Neural progenitor cell (in vitro differentiated cells): Measurements from ENCODE around the gene FAM193B. TPM values are rescaled to one million over a fixed set of nuclear protein-coding genes. Genes with fewer than 3 reads are reported as not detected.

Experiments
- DNase-seq: peaks from one replicate; pipeline ENCODE4 v3.0.0-alpha.2; 2016; ENCODE audit warnings: low spot score
- H2AFZ ChIP-seq: fragments of 200-600 bp; sonication (generic); replicated peaks from 2 replicates; pipeline ENCODE4 v1.6.1; 2016; ENCODE audit warnings: antibody characterized with exemption
- H3F3A ChIP-seq: fragments of 200-600 bp; sonication (generic); 2 replicates; pipeline ENCODE4 v1.6.1; 2016; ENCODE audit warnings: antibody characterized with exemption, low read depth
- H3K27ac ChIP-seq: fragments of 200-600 bp; sonication (generic); 2 replicates; pipeline ENCODE4 v1.5.1; 2016; ENCODE audit warnings: mild to moderate bottlenecking
- H3K27me3 ChIP-seq: fragments of 200-600 bp; sonication (generic); 2 replicates; pipeline ENCODE4 v1.6.1; 2016; ENCODE audit warnings: mild to moderate bottlenecking, moderate library complexity
- H3K36me3 ChIP-seq: fragments of 200-600 bp; sonication (generic); 2 replicates; pipeline ENCODE4 v1.5.1; 2016
- H3K4me1 ChIP-seq: fragments of 200-600 bp; sonication (generic); 2 replicates; pipeline ENCODE4 v1.6.1; 2016; ENCODE audit warnings: mixed run types
- H3K4me2 ChIP-seq: fragments of 200-600 bp; sonication (generic); 2 replicates; pipeline ENCODE4 v1.6.1; 2016
- H3K4me3 ChIP-seq: fragments of 200-600 bp; sonication (generic); 2 replicates; pipeline ENCODE4 v1.5.1; 2016
- H3K79me2 ChIP-seq: fragments of 200-600 bp; sonication (generic); 2 replicates; pipeline ENCODE4 v1.6.1; 2016; ENCODE audit warnings: low read depth
- H3K9ac ChIP-seq: fragments of 200-600 bp; sonication (generic); 2 replicates; pipeline ENCODE4 v1.6.1; 2016
- H3K9me3 ChIP-seq: fragments of 200-600 bp; sonication (generic); 2 replicates; pipeline ENCODE4 v1.5.1; 2016; ENCODE audit warnings: low read depth
- H4K20me1 ChIP-seq: fragments of 200-600 bp; sonication (generic); 2 replicates; pipeline ENCODE4 v1.6.1; 2016; ENCODE audit warnings: low read depth
- H3K27ac Mint-ChIP-seq: 3 replicates; pipeline ENCODE4 v1.8.0; 2021; ENCODE audit warnings: mixed read lengths
- H3K27me3 Mint-ChIP-seq: 2 replicates; pipeline ENCODE4 v1.8.0; 2022; ENCODE audit warnings: low read depth, mild to moderate bottlenecking, inconsistent platforms, moderate library complexity, mixed read lengths; ENCODE audit not compliant: insufficient read depth
- H3K36me3 Mint-ChIP-seq: 3 replicates; pipeline ENCODE4 v1.8.0; 2021; ENCODE audit warnings: mixed read lengths
- H3K4me1 Mint-ChIP-seq: 3 replicates; pipeline ENCODE4 v1.8.0; 2021; ENCODE audit warnings: mixed read lengths
- H3K4me3 Mint-ChIP-seq: 3 replicates; pipeline ENCODE4 v1.8.0; 2021; ENCODE audit warnings: mild to moderate bottlenecking, moderate library complexity, mixed read lengths
- H3K9me3 Mint-ChIP-seq: 3 replicates; pipeline ENCODE4 v1.8.0; 2020; ENCODE audit warnings: mixed read lengths
- EZH2 ChIP-seq: fragments of 200-600 bp; sonication (generic); IDR thresholded peaks from 2 replicates; pipeline ENCODE4 v1.6.1; 2017; ENCODE audit warnings: antibody characterized with exemption, mild to moderate bottlenecking, moderate library complexity
- EZH2phosphoT487 ChIP-seq: fragments of 200-600 bp; sonication (generic); IDR thresholded peaks from 2 replicates; pipeline ENCODE4 v1.6.1; 2017; ENCODE audit warnings: antibody characterized with exemption
- total RNA-seq: library from RNA; depleted of rRNA; stranded (reverse); fragments of >200 nt; gene quantifications from 2 replicates; pipeline ENCODE4 v1.2.3, GENCODE V29; 2015; ENCODE audit warnings: low replicate concordance
- TF ChIP-seq, protein P1 (sequence below): fragments of 200-600 bp; sonication (generic); IDR thresholded peaks from 2 replicates; pipeline ENCODE4 v1.5.1; 2017; ENCODE audit warnings: antibody characterized with exemption, mild to moderate bottlenecking

Gene FAM193B
- total RNA-seq = 42.5 and 78.5 TPM in 2 replicates

DNA sequence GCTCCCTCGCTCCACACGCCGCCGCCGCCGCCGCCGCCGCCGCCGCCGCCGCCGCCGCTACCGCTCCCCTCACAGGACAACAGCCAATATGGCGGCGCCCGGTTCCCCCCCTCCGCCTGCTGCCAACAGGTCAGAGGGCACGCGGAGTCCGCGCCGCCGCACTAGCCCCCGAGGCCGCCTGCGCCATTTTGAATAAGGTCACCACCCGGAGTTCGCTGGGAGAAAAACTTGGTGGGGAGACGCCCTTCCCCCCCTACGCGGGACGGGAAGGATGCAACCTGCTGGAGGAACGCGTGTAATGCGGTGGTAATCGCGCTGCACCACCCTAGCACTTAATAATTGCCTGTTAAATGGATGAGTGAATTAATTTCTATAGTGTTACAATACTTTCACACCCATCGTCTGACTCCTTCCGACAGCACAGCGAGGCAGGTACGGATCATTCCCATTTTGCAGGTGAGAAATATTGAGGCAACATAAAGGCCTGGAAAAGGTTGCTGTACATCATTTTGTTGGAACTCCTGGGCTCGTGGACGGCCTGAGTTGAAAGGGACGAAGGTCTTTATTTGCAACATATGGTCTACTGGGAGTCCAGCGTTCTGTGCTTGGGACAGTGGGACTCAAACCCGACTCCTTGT lies at the start of gene FAM193B:
TSS of gene FAM193B (minus strand) at position 90 of the 638 bp plus-strand sequence. CDS start 105 bp downstream, outside the sequence.
- H3K4me1 Mint-ChIP-seq = peaks cover 23% of the 10 kb centered on the region
- Histone ChIP-seq H4K20me1 (peaks cover 42% of the 10 kb centered on the region), H3K9me3 (no peaks in the 10 kb centered on the region), H2AFZ (peak within 1 kb of the TSS; percentile 86), H3K9ac (peak within 1 kb of the TSS; percentile 77), H3K79me2 (peaks cover 46% of the 10 kb centered on the region), H3K4me1 (peaks cover 12% of the 10 kb centered on the region), H3K4me3 (peak within 1 kb of the TSS; percentile 91), H3K36me3 (no peaks in the 10 kb centered on the region), H3K4me2 (peak within 1 kb of the TSS; percentile 83), H3K27ac (no peak within 1 kb of the TSS), H3F3A (peaks cover 11% of the 10 kb centered on the region), H3K27me3 (no peaks in the 10 kb centered on the region)
- peak within 1 kb of the TSS; percentile 11 for H3K27ac Mint-ChIP-seq
- peak; percentile 97 for DNase-seq
- H3K4me3 Mint-ChIP-seq = peak within 1 kb of the TSS; percentile 88
- no peak for TF ChIP-seq EZH2phosphoT487
- TF ChIP-seq, protein P1, sequence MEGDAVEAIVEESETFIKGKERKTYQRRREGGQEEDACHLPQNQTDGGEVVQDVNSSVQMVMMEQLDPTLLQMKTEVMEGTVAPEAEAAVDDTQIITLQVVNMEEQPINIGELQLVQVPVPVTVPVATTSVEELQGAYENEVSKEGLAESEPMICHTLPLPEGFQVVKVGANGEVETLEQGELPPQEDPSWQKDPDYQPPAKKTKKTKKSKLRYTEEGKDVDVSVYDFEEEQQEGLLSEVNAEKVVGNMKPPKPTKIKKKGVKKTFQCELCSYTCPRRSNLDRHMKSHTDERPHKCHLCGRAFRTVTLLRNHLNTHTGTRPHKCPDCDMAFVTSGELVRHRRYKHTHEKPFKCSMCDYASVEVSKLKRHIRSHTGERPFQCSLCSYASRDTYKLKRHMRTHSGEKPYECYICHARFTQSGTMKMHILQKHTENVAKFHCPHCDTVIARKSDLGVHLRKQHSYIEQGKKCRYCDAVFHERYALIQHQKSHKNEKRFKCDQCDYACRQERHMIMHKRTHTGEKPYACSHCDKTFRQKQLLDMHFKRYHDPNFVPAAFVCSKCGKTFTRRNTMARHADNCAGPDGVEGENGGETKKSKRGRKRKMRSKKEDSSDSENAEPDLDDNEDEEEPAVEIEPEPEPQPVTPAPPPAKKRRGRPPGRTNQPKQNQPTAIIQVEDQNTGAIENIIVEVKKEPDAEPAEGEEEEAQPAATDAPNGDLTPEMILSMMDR = peak; percentile 33
- H3K9me3 Mint-ChIP-seq = peaks cover 1% of the 10 kb centered on the region
- H3K27me3 Mint-ChIP-seq = peaks cover 2% of the 10 kb centered on the region
- peaks cover 6% of the 10 kb centered on the region for H3K36me3 Mint-ChIP-seq

GRCh38 chr5:177604116-177604521 lies 49.8 kb upstream of the FAM193B start:
- H3K9me3 ChIP-seq = no peaks in the 10 kb centered on the region
- TF ChIP-seq EZH2phosphoT487 (no peak), EZH2 (no peak)
- TF ChIP-seq, protein P1 = no peak
- H3K36me3 Mint-ChIP-seq = peaks cover 2% of the 10 kb centered on the region

DNA sequence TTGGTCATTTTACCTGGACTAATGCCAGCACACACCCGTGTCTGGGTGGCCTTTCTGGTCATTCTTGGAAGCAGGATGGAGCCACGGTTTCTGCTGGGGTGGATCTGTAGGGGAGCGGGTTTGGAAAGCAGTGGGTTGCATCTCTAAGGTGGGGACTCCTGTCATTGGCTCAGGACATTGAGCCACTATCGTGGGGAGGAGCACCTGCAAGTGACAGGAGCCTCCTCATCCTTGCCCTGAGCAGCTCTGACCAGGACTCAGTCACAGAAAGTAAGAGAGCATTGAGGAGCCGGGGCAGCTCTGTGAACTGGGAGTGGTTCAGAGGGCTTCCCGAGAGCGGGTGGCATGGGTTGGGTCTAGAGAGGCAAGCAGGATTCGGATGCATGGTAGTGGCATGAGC lies 49.3 kb upstream of the FAM193B start:
- Mint-ChIP-seq H3K4me1 (peaks cover 23% of the 10 kb centered on the region), H3K27ac (no peak overlapping the region), H3K4me3 (peak overlapping the region; percentile 5), H3K9me3 (no peaks in the 10 kb centered on the region), H3K36me3 (peaks cover 2% of the 10 kb centered on the region), H3K27me3 (peaks cover 4% of the 10 kb centered on the region)
- no peak overlapping the region for H3K4me3 ChIP-seq
- H3K27me3 ChIP-seq = peaks cover 12% of the 10 kb centered on the region
- no peaks in the 10 kb centered on the region for H3K36me3 ChIP-seq
- no peak for TF ChIP-seq EZH2phosphoT487
- no peak for TF ChIP-seq EZH2
- TF ChIP-seq, protein P1 = no peak
- H3F3A ChIP-seq = peaks cover 16% of the 10 kb centered on the region
- no peaks in the 10 kb centered on the region for H4K20me1 ChIP-seq
- H2AFZ ChIP-seq = no peak overlapping the region
- no peaks in the 10 kb centered on the region for H3K9me3 ChIP-seq
- H3K4me2 ChIP-seq = no peak overlapping the region
- no peak overlapping the region for H3K9ac ChIP-seq
- H3K79me2 ChIP-seq = peaks cover 4% of the 10 kb centered on the region
- DNase-seq = no peak
- no peaks in the 10 kb centered on the region for H3K4me1 ChIP-seq
- H3K27ac ChIP-seq = no peak overlapping the region

More at GRCh38 chr5:177604116-177604521, 49.8 kb upstream of the FAM193B start:
- H3K27ac ChIP-seq = no peak overlapping the region
- peaks cover 23% of the 10 kb centered on the region for H3K4me1 Mint-ChIP-seq
- peaks cover 7% of the 10 kb centered on the region for H3K27me3 ChIP-seq
- no peak overlapping the region for H3K9ac ChIP-seq
- H3K9me3 Mint-ChIP-seq = no peaks in the 10 kb centered on the region
- H3K4me2 ChIP-seq = no peak overlapping the region
- H3K27me3 Mint-ChIP-seq = peaks cover 4% of the 10 kb centered on the region
- no peaks in the 10 kb centered on the region for H3K4me1 ChIP-seq
- H3K4me3 Mint-ChIP-seq = no peak overlapping the region
- no peak for DNase-seq
- H4K20me1 ChIP-seq = no peaks in the 10 kb centered on the region
- peaks cover 14% of the 10 kb centered on the region for H3F3A ChIP-seq
- H3K4me3 ChIP-seq = no peak overlapping the region
- H3K27ac Mint-ChIP-seq = no peak overlapping the region
- no peak overlapping the region for H2AFZ ChIP-seq
- no peaks in the 10 kb centered on the region for H3K36me3 ChIP-seq
- H3K79me2 ChIP-seq = peaks cover 4% of the 10 kb centered on the region
